Pons (tissue), 1 donor: Measurements from ENCODE around the gene CCNG2.
"Not testable (repeated sequence)": the region's sequence is repeated elsewhere in the genome, so short reads cannot be mapped to it uniquely, and the experiment has no call there.

Source experiments
- DNase-seq: peaks from one replicate; pipeline ENCODE4 v3.0.0-alpha.2; 2016; ENCODE audit warnings: low spot score

Gene CCNG2, protein sequence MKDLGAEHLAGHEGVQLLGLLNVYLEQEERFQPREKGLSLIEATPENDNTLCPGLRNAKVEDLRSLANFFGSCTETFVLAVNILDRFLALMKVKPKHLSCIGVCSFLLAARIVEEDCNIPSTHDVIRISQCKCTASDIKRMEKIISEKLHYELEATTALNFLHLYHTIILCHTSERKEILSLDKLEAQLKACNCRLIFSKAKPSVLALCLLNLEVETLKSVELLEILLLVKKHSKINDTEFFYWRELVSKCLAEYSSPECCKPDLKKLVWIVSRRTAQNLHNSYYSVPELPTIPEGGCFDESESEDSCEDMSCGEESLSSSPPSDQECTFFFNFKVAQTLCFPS

DNA sequence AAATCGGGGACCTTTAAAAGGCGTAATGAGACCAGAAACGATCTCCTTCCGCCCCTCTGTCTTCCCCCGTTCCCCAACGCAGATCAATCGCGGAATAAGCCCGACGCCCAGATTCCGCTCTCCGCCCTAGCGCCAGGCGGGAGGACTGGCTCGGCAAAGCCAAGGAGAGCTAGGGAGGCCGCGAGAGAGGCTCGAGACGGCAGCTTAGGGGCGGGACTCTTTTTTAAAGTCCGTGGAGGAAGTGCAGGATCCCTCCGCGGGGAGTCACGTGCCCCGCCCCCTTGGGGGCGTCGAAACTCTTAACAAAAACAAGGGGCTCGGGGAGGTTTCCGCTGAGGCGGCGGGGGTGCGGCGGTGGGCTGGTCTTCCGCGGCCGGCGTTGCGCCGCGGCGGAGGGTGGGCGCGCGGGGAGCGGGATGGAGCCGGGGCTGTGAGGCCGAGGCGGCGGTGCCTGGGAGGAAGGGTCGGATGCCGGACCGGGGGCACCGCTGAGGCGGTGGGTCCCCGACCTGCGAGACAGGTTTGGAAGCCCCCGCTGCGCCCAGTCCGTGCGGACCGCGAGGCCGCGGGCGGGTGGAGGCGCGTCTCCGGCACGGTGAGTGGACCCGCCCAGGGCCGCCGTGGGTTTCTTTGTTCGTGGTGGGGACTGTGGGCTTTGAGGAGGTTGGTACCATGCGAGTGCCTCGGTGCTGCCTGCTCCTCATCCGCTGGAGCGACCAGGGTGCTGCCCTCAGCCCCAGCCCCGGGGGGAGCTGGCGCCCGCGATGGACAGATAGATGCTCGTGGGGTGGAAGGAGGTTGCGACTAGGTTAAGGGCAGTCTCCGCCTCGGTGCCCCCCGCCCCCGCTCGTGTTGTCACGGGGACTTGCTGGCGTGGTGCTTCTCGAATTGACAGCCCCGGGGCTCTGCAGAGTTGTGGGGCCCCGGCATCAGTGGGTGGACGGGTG lies at the start of gene CCNG2:
TSS of gene CCNG2 (plus strand) at position 296 of the 947 bp plus-strand sequence. CDS start 1,326 bp downstream, outside the sequence.
- no peak for DNase-seq

DNA sequence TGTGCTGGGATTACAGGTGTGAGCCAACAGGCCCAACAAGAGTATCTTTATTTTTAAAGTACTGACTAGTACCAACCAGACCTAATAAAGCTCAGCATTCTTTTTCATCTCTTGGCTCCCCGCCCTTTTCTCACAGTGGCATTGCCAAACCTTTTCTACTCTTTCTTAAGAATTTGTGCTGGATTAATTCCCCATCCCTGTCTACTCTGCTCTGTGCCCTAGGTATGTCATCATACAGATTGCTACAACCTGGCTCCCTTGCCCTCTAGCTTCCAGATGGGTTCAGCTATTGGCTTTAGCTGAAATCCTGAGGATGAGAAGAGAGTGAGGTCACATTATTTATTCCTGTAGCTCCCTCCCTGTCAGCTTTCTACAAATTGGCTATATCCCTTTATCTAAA lies 46.3 kb upstream of the CCNG2 start:
- DNase-seq = no peak

DNA sequence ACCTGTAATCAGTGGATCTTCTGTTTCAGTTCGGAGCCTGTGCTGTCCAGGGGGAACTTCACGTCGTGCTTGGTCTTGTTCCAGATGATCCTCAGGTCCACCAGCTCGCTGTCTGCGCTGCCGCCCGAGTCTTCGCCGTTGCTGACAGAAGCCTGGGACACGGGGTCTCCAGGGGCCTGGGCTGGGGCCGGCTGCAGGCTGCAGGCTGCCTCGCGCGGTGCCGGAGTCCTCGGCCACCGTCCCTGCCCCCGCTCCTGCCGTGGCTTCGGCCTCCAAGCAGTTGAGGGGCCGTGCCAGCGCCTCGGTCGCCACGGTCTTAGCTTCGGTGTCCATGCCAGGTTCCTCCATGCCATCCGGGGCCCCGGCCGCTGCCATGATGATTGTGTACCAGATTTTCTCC lies 43.9 kb upstream of the CCNG2 start:
- DNase-seq = no peak

DNA sequence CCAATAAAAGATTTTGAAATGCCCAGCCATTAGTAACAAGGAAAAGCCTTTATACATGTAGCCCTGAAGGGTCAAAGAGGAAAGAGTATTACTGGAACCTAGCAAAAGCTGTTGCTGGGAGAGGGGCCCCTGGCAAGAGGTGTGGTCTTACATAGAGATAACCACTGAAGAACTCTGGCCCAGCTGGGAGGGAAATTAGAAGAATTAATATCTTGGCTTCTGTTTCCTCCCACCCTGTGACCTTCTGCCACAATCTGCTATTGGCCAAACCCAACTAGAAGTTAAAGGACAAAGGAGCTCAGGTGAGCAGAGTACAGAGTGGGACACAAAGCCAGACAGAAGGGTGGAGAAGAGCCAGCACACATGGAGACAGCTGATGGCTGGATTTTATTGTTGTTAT lies 39.3 kb upstream of the CCNG2 start:
- DNase-seq = no peak

DNA sequence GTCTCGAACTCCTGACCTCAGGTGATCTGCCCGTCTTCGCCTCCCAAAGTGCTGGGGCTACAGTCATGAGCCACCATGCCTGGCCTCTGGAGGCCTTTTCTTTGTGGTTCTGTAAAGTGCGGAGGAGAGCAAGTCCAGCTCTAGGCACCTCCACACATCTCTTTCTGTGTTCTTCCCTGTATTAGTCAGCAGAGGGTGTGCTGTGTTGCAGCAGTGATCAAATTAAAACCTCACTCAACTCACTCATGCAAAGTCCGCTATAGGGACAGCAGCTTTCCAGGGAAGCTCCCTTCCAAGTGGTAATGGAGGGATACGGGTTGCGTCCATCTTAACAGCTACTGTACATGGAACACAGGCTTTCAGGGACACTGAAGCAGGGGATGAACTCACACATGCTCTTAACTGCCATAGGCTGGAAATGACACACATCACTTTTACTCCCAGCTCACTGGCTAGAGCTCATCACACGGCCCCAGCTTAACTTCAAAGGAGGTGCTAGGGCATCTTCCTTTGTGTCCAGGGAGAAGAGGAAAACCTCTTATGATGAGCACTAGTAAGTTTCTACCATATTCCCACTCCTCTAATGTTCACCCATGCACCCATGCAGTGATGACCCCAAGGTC lies 36.0 kb upstream of the CCNG2 start:
- DNase-seq = no peak

DNA sequence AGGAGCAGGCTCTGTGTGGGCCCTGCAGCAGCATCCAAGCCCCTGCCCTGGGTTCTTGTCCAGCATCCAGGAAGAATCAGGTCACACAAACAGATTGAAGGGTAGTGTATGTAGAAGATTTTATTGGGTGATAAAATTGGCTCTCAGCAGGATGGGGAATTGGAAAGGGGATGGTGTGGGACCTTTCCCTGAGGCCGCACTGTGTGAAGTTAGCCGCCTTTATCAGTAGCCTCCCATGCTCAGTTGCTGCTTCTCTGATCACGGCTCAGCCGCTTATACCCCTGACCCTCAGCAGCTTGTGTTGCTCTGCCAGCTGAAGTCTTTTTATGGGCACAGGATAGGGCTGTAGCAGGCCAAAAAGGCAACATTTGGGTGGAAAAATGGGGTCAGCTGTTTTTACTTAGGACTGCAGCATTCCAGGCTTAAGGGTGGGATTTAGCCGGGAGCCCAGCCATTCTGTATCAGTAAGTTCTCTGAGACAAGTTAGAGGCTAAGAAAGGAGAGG lies 35.2 kb upstream of the CCNG2 start:
- DNase-seq = no peak

DNA sequence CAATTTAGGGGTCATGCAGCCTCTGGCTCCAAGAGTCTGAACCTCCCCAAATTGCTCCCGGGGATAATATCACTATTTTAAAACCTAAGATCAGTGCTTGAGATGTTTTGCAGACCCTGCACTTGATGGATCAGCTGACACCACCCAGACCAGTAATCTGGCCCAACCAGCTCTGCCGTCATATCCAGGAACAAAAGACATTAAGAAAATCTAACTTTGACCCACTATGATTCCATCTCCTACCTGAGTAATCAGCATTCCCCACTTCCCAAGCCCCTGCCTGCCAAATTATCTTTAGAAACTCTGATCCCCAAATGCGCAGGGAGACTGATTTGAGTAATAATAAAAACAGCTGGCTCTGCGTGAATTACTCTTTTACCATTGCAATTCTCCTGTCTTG lies 34.4 kb upstream of the CCNG2 start:
- DNase-seq = no peak

DNA sequence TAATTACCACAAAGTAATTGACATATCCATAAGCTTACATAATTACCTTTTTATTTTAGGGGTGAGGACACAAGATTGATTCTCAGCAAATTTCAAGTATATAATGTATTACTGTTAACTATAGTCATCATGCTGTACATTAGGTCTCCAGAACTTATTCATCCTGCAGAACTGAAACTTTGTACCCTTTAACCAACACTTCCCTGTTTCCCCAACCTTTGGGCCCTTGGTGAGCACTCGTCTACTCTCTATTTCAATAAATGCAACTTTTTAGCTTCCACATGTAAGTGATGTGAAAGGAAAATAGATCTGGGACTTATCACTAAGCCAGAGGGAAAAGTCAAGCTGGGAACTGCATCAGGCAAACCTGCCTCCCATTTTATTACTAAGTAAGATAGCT lies 33.6 kb upstream of the CCNG2 start:
- DNase-seq = peak; percentile 39

DNA sequence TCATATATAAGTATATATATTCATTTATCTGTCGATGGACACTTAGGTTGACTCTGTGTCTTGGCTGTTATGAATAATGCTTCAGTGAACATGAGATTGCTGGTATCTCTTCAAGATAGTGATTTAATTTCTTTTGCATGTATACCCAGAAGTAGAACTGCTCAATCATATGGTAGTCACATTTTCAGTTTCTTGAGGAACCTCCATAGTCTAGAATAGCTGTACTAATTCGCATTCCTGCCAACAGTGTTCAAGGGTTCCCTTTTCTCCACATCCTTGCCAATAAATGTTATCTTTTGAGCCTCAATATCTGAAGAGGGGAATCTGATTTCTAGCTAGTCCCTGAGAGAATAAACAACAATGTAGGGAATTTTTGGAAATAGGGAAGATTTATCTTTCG lies 32.4 kb upstream of the CCNG2 start:
- DNase-seq = no peak

DNA sequence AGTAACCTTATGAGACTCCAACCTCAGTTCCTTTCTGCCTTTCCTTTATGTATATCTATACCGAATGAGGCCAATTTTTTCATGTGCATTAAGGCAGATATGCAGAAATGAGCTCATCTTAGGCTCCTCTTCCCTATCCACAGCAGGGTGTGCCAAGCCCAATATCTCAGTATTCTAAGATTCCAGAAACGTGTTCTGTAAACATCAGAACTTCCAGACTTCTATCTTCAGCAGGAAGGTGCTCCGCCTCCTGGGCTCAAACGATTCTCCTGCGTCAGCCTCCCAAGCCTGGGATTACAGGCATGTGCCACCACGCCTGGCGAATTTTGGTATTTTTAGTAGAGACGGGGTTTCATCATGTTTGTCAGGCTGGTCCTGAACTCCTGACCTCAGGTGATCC lies 31.0 kb upstream of the CCNG2 start:
- no peak for DNase-seq

DNA sequence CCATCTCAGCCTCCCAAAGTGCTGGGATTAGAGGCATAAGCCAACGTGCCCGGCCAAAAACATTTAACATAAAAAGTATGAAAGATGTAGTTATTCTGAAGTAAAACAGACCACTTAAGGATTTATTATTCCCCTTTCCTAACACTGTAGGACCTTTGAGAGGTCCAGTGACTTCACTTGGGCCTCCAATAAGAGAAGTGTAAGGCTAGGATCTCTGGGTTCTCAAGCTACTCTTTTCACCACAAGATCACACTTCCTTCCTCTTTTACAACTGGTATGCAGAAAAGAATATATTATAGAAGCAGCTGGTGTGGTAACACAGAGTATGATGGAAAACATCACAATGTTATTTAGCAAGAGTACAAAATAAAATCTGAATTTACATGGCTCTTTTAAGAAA lies 30.2 kb upstream of the CCNG2 start:
- DNase-seq = peak; percentile 63

DNA sequence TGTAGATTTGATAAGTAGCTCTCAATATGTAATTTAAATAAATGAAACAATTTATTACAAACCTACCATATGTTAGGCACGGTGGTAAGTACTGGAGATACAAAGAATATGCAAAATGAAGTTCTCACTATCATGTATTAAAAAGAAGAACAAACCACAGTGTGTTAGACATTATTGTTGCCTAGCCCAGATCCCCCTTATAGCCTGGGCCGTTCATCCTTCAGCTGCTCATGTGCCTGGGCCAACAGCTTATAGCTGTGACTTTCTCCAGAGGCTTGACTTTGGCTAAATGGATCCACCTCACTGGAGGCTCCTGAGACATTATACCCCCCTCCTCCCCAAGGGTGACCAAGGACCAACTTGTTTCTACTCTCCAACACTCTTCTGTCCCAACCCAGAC lies 29.8 kb upstream of the CCNG2 start:
- no peak for DNase-seq

DNA sequence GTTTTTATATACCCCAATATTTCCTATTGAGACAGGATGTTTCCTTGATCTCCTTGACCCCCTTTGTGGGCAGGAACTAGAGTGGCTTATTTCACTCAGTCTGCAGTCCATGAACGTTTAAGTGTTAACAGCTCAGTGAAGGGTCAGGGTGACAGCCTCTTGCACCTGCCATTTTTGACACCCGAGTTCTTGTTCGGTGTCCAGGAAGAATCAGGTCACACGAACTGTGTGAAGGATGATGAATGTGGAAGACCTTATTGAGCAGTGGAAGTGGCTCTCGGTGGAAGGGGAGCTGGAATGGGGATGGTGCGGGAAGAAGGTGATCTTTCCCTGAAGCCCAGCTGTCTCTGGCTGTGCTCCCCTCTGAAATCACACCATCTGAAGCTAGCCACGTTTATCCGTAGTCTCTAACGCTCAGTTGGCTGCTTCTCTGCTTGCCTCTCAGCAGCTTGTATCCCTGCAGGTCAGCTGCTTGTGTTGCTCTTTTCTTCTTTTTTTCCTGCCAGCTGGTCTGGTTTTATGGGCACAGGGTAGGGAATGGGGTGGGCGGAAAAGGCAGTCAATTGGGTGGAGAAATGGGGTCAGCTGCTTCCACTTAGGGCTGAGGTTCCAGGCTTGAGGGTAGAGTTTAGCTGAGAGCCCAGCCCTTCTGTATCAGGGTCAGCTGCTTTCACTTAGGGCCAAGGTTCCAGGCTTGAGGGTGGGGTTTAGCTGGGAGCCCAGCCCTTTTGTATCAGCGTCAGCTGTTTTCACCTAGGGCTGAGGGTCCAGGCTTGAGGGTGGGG lies 29.0 kb upstream of the CCNG2 start:
- no peak for DNase-seq

DNA sequence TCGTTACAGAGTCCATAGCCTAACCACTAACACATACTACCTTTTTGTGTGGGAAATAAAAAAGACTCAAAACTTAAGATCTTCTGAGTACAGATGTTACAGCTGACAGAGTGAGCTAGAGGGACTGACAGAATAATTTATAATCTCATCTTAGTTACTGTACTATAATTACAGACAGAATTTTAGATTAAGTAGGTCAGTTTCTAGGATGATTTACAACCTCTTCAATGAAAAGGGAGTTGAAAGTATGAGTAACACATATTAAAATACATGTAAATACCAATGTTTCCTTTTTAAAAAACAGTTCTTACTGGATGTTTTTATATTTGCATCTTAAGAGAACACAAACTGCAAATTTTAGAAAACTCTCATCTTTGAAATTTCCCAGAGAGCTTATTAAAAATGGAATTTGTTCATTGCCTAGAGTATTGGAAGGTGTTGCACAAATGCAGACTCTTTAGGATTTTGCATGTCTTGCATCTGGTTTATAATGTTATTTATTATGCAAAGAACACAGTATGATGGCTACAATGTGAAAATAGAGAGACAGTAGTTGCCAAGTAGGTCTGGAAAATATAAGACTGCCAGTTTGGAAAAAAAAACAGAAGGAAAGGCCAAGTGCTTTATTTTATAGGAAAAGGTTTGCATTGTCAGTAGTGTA lies 24.2 kb upstream of the CCNG2 start:
- no peak for DNase-seq

DNA sequence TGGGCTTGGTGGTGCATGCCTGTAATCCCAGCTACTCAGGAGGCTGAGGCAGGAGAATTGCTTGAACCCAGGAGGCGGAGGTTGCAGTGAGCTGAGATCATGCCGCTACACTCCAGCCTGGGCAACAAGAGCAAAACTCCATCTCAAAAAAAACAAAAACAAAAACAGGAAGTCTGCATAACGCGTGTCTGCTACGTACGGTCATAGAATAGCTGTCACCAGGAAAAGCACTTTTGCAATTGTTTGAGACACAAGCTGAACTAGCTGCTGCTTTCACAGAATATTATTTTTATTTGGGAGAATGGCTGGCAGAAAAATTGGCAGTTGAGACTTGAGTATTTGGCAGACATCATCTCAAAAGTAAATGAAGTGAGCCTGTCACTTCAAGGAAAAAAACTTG lies 19.6 kb upstream of the CCNG2 start:
- DNase-seq = not testable (repeated sequence)

DNA sequence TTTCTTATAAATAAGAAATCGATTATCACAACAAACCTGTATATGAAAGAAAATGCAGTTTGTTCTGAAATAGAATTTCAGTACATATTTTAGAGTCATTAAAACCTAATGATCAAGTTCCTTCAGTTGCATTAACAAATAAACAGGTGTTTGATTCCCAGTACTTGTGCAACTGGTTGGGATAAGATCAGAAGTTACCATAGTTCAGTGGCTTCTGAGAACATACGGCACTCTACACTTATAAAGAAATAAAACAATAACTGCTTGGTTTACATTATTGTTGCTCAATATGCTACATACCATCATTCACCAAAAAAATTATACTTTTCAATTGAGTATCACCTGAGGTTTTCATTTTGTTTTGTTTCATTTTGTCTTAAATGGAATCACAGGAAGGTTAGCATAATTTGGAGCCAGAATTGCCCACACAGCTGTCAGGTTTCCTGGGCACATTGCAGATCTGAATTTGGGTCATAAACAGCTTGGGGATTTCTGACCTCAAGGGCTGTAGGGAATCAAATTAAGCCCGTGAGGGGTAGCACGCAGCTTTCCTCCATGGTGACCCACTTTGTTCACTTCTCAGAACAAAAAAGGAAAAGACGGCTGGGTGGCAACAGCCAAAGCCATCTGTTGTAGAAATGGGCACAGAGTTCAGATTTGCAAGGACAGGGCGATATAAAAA lies 14.9 kb upstream of the CCNG2 start:
- no peak for DNase-seq

DNA sequence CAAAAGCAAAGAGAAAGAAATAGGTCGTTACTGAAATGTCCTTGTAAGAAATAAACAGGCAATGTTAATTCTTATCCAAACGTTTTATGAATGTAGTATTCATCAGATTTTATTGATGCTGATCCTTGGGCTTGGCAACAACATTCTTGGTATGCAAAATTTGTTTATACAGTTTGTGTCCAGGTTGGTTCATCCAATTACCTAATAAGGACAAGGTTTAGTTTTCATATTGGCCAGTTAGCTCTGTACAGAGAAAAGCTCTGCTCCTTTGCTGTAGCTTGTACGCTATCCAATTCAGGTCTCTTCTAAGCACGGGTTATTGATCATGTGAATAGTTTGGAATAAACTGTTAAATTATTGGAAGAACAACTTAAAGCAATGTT lies 14.4 kb upstream of the CCNG2 start:
- DNase-seq = no peak

DNA sequence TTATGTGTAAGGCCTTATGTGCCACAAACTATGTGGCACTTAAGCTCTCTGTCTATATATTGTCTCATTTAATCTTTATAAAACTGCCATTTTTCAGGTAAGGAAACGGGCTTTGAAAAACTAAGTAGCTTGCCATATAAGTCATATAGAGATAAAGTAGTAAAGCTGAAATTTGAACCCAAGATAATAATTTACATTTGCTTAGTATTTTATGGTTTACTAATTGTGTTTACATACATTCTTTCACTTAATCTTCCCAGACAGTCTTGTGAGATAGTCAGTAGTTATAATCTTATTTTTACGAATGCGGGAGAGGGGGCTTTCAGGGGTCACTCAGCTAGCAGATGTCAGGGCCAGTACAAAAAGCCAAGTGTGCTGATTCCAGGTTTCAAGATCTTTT lies 13.9 kb upstream of the CCNG2 start:
- no peak for DNase-seq

DNA sequence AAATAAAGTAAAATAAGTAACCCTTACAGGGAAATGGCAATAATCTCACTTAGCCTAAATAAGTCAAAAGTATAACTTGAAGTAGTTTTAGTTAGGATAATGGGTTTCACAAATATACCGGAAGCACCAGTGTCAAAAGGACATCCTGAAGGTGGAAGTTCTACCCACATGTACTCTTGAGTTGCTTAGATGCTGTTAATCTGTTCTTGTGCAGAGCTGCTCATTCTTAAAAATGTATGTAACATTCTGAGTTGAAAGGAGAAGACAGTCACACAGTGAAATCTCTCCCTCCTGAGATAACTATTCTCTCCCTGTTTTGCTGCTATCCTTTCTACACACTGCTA lies 11.2 kb upstream of the CCNG2 start:
- DNase-seq = no peak

DNA sequence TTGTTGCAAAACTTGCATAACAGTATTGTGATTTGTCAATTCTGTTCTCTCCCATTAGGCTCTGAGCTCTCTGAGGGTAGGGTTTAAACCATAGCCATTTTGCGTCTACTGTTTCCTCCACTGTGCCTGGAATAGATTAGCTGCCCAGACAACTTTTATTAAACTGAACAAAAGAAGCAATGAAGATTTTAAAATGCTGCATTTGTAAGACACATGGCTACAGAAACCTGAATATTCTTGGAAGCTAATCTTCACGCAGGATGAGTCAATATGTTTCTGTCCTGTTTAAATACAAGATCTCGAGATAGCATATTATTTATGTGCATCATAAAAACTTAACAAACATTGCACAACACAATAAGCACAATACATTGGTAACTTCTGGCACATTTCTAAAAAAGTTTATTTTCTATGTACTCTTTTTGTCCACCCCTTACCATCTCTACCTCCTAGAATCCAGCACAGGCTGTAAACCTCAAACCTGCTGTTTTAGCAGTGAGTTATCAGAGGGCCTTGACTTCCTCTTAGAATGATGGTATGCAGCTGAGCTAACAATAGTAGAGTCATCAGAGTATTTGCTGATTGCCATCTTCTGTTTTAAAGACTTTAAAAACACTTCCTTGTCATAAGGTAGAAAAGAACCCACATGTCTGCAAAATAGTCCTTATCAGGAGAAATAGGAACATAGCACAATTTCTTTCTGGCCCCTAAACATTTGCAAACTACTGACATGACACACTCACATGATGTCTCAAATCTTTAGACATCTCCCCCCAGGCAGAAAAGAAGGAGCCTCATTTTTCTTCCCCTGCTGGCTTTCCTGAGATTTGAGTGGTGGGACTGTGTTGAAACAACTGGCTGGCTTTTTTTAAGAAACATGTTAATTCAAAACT lies 10.6 kb upstream of the CCNG2 start:
- no peak for DNase-seq
